ENCODE results near the gene CACNA2D4.

GRCh38 chr12:1819571-1819970 lies 98.9 kb downstream of the CACNA2D4 start:
- no peak for TF ChIP-seq POLR2A (IDR thresholded peaks at IDR 0.05)
- TF ChIP-seq, protein P1, sequence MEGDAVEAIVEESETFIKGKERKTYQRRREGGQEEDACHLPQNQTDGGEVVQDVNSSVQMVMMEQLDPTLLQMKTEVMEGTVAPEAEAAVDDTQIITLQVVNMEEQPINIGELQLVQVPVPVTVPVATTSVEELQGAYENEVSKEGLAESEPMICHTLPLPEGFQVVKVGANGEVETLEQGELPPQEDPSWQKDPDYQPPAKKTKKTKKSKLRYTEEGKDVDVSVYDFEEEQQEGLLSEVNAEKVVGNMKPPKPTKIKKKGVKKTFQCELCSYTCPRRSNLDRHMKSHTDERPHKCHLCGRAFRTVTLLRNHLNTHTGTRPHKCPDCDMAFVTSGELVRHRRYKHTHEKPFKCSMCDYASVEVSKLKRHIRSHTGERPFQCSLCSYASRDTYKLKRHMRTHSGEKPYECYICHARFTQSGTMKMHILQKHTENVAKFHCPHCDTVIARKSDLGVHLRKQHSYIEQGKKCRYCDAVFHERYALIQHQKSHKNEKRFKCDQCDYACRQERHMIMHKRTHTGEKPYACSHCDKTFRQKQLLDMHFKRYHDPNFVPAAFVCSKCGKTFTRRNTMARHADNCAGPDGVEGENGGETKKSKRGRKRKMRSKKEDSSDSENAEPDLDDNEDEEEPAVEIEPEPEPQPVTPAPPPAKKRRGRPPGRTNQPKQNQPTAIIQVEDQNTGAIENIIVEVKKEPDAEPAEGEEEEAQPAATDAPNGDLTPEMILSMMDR (IDR thresholded peaks at IDR 0.05) = no peak

Data from thyroid gland (tissue), 4 donors.